Nucleus accumbens (tissue), 56 donors: Measurements from ENCODE around the gene KRTAP1-4.
"Not testable (repeated sequence)": the region's sequence is repeated elsewhere in the genome, so short reads cannot be mapped to it uniquely, and the experiment has no call there.

ENCODE experiments used
- DNase-seq, 56 donors: peaks; one replicate each; lab custom pipeline; 2025; lab: John Stamatoyannopoulos, UW

Gene KRTAP1-4

GRCh38 chr17:41029633-41030245 is at the start of gene KRTAP1-4:
KRTAP1-4 (minus strand) TSS chr17:41030195; CDS start chr17:41030078, 117 bp downstream.
- DNase-seq, result no peak

- DNase-seq, result no peak
Measured at GRCh38 chr17:41076788-41077187, 46.8 kb upstream of the KRTAP1-4 start.

DNA sequence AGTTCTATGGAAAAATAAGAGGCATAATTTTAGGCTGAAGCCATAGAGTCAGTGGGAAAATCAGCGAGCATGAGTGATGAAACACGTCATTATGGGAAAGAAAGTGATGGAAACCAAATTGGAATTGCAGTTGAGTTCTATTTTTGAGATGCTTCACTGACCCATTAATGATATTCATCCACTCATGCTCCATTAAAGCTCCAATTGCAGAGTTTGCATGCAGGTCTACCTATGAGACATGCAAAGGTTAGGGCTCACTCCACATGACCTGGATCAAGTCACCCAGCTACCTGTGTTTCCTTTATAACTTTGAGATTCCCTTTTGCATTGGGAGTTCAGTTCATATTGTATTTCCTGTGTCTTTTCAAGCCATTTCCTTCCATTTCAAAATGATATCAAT is 43.7 kb upstream of the KRTAP1-4 start:
- no peak for DNase-seq

GRCh38 chr17:41071606-41072360 is 41.8 kb upstream of the KRTAP1-4 start:
- no peak for DNase-seq

DNA sequence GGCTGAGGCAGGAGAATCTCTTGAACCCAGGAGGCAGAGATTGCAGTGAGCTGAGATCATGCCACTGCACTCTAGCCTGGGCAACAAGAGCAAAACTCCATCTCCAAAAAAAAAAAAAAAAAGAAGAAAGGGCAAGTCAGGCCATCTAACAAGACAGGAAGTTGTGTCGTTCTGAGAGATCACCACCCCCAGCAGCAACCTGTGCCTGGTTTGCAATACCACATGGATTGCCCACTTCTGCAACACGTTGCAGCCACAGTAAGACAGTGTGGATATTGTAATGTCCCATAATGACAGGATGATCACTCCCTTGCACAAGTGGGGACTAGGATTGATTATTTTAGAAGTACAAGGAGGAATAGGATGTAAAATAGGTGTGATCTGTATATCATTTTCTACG is 39.0 kb upstream of the KRTAP1-4 start:
- DNase-seq, result no peak

DNA sequence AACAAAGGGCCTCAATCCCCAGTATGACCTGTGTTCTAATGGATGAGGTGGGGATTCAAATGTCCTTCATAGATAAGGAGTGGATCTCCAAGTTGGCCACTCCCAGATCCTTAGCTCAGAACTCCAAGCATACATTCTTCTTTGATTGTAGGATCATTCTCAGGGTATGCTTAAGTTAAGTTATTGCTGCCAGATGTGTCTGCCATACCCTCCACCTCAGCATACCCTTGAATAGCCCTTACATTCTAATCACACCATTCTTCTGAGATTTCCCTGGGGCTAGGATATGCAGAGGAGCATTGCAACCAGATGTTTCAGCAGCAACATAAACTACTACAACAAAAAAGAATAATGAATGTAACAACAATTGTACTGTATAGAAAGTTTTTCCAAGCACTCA is 37.3 kb upstream of the KRTAP1-4 start:
- DNase-seq, result no peak

DNA sequence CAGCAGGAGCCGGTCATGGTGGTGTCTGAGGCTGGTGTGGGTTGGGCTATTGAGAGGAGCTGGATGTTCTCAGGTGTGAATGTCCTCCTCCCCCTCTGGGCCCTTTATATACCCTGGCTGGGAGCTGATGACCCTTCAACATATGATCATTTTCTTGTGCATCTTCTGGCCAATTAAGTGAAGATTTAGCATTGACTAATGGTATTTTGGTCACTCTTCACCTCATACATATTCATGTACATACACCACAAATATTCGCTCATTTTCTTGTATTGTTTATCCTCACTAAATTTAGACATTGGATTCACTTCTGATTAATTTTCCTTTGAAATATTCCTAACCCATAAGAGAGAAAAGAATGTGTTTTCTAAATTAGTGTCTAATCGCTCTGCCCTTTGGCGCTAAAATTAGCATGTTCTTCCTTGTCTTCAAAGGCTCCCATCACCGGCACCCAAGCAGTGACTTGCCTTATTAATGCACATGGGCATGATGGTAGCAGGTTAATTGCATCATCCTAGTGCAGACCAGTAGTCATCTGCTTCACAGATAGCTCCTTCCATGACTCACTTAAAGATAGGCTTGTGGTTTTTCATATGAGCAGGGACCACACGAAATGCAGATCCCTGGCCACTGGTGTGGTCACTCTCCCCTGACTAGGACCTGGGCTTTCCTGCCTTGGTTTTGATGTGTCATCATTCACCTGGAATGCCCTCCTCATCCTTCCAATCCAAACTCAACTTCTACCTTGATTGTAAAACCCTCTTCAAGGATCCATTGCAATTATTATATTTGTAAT is 36.0 kb upstream of the KRTAP1-4 start, which contains the start of gene KRTAP2-4:
TSS of gene KRTAP2-4 (minus strand) at position 51 of the 796 bp plus-strand sequence. CDS start at position 17, 34 bp downstream.
- DNase-seq, result no peak

DNA sequence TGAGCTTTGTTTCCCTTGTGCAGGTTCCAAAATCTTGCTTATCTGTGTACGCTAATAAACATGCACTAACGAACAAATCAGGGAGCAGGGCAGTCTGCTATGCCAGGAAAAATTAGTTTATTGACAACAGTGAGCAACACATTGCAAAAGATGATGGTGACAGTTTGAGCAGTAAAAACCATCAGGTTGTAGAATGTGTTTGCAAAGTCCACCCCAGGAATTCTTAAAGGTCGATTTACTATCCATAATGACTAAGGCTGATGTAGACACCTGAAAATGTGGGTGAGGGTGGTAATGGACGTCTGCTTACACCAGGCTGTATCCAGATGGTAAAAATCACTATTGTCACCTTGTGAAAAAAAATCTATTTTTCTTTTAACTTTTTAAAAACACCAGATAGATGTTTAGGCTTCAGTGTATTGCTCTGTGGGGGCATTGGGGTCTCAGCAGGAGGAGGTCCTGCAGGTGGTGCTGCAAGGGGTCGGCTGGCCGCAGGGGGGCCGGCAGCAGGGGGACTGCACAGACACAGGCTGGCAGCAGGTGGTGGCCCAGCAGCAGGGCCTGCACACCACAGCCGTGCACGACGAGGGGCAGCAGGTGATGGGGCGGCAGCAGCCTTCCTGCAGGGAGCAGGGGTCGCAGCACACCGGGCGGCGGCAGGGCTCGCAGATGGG is 35.2 kb upstream of the KRTAP1-4 start:
- DNase-seq, result not testable (repeated sequence)

- DNase-seq, result no peak
Measured at GRCh38 chr17:41064301-41064700, 34.3 kb upstream of the KRTAP1-4 start.

DNA sequence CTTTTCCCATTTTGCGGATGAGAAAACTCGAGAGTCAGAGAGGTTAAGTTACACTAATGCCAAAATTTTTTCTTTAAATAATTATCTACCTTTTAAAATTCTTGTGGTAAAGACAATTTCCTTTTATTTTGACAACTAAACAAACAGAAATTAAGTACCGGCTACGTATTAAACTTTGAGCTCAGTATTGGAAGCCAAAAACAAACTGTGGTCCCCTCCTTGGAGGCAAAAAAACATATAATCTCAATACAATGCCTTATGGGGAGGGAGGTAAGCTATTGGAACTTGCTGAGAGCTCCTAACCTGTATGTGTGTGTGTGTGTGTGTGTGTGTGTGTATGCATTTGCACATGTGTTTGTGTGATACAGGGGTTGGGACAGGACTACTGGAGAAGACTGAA is 33.5 kb upstream of the KRTAP1-4 start:
- no peak for DNase-seq

DNA sequence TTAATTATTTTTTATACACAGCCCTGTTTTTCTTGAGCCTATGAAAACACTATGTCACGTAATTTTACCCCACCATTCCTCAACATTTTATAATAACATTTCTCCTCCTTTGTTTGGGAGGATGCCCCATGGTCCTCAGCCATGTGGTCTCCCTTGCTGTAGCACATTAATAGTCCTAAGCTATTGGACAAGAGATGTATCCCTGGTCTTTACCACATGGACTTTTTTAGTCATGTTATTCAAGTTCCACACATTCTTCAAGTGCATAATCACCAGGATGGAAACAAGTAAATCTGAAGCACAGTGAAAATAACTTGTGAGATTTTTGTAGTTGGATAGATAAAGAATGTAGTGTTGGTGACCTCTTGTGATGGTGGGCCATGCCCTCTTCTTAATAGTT is 32.0 kb upstream of the KRTAP1-4 start:
- no peak for DNase-seq

GRCh38 chr17:41060052-41060604 is 30.1 kb upstream of the KRTAP1-4 start, which contains the start of gene KRTAP2-3:
KRTAP2-3 (minus strand) TSS chr17:41060114; CDS start chr17:41060050, 64 bp downstream.
- DNase-seq, result no peak

GRCh38 chr17:41059276-41060051 is 29.5 kb upstream of the KRTAP1-4 start:
- not testable (repeated sequence) for DNase-seq

- no peak for DNase-seq
Measured at GRCh38 chr17:41058741-41059140, 28.7 kb upstream of the KRTAP1-4 start.

DNA sequence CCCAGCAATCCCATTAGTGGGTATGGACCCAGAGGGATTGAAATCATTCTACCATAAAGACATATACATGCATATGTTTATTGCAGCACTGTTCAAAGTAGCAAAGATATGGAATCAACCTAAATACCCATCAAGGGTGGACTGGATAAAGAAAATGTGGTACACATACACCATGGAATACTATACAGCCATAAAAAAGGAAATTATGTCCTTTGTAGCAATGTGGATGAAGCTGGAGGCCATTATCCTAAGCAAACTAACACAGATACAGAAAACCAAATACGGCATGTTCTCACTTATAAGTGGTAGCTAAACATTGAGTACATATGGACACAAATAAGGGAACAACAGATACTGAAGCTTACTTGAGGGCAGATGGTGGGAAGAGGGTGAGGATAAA is 27.6 kb upstream of the KRTAP1-4 start:
- DNase-seq, result no peak

- not testable (repeated sequence) for DNase-seq
Measured at GRCh38 chr17:41055130-41055529, 25.1 kb upstream of the KRTAP1-4 start, which contains the start of gene KRTAP2-2. KRTAP2-2 (minus strand) TSS chr17:41055230; CDS start chr17:41055211, 19 bp downstream.

GRCh38 chr17:41054556-41054955 is 24.6 kb upstream of the KRTAP1-4 start:
- DNase-seq, result not testable (repeated sequence)

DNA sequence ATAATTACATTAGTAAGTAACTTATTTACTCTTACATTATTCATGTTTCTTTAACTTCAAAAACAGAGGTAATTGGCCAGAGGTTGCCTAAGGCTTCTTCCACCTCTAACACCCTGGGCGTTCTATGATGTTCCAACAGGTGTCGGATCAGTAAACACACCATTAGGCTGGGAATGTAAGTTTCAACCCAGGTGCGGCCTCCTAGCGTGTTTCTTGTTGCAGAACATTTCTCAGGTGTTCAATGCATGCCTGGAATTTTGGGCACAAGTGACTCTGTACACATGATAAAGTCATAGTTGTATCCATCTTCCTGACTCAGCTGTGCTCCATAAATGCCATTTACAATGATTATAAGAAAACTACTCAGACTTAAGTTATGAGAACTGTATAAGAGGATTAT is 24.0 kb upstream of the KRTAP1-4 start:
- no peak for DNase-seq

DNA sequence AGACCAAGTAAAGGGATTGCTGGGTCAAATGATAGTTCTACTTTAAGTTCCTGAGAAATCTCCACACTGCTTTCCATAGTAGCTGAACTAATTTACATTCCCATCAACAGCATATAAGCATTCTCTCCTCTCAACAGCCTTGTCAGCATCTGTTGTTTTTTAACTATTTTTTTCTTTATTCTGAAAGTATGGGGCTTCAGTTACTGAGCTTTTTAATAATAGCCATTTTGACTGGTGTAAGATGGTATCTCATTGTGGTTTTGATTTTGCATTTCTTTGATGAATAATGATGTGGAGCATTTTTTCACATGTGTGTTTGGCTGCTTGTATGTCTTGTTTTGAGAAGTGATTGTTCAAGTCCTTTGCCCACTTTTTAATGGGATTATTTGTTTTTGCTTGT is 22.6 kb upstream of the KRTAP1-4 start:
- DNase-seq, result no peak
